HCT116 (cell line): ENCODE results near the gene LRRC8B. TPM values are rescaled to one million over a fixed set of nuclear protein-coding genes. Genes with fewer than 3 reads are reported as not detected.

Experiments used
- ATAC-seq: fragments of 200-7000 bp; cut with Tn5 transposase; 2 replicates; pipeline ENCODE4 v1.9.1; 2020; ENCODE audit warnings: mild to moderate bottlenecking, moderate library complexity
- Bru-seq: library from RNA; stranded (reverse); fragments of 400-500 nt; gene quantifications from one replicate; lab custom pipeline; 2021; lab: Mats Ljungman, UMichigan
- BruChase-seq, 2 experiments: library from RNA; stranded (reverse); fragments of 400-500 nt; gene quantifications; one replicate each; lab custom pipeline; 2021; lab: Mats Ljungman, UMichigan
- BruUV-seq: library from RNA; stranded (reverse); fragments of 400-500 nt; replicated peaks from 2 replicates; lab custom pipeline; 2021; lab: Mats Ljungman, UMichigan
- CTCF ChIA-PET: fragments of 300-600 bp; sonication (Branson Sonifier 250); formaldehyde crosslinking; loops from one replicate; lab custom pipeline; 2021; ENCODE audit warnings: antibody characterized with exemption; lab: Charles Lee
- POLR2A ChIA-PET: fragments of 300-600, 350-600 bp; sonication (Branson Sonifier 250); formaldehyde crosslinking; loops from one replicate; lab custom pipeline; 2021; ENCODE audit warnings: antibody characterized with exemption; lab: Charles Lee
- RAD21 ChIA-PET, 2 experiments: fragments of 300-600 bp; sonication (Branson Sonifier 250); formaldehyde crosslinking; loops; one replicate each; lab custom pipeline; 2023; ENCODE audit warnings: low total read pairs in 2 of 2; ENCODE audit not compliant: uncharacterized antibody in 2 of 2, unreplicated experiment in 2 of 2, low non-redundant PET in 1 of 2; lab: Charles Lee
- DNase-seq: peaks from one replicate; pipeline ENCODE4 v3.0.0-alpha.2; 2010; ENCODE audit warnings: low read depth, low spot score
- H2AFZ ChIP-seq: fragments of 200-600 bp; shearing (Covaris generic), sonication (generic); 2 replicates; pipeline ENCODE4 v1.6.1; 2017; ENCODE audit warnings: low read depth, mixed run types, mixed read lengths, antibody characterized with exemption, low read length; ENCODE audit not compliant: poor library complexity, severe bottlenecking
- H3K27ac ChIP-seq: 2 replicates; pipeline ENCODE4 v1.5.1; 2012; ENCODE audit warnings: low read depth, low read length
- H3K27me3 ChIP-seq: fragments of 200-600 bp; sonication (generic); 2 replicates; pipeline ENCODE4 v1.6.1; 2016; ENCODE audit warnings: mixed run types, low read length, mixed read lengths; ENCODE audit not compliant: insufficient read depth
- H3K36me3 ChIP-seq, 2 experiments: fragments of 200-500 bp in 1 of 2; fragments of 200-600 bp in 1 of 2; sonication (Bioruptor generic) in 1 of 2; sonication (generic) in 1 of 2; 2 replicates each; pipeline versions ENCODE4 v1.5.1 to v1.6.1; 2014 to 2016; ENCODE audit warnings: low read length in 2 of 2, inconsistent platforms in 1 of 2, mixed read lengths in 1 of 2, mixed run types in 1 of 2; ENCODE audit not compliant: insufficient read depth in 2 of 2, control insufficient read depth in 1 of 2
- H3K4me1 ChIP-seq, 2 experiments: fragments of 200-600 bp in 1 of 2; sonication (generic) in 1 of 2; 2 replicates each; pipeline versions ENCODE4 v1.5.1 to v1.6.1; 2012 to 2017; ENCODE audit warnings: low read length in 2 of 2, inconsistent platforms in 1 of 2, mild to moderate bottlenecking in 1 of 2, mixed read lengths in 1 of 2, mixed run types in 1 of 2, moderate library complexity in 1 of 2; ENCODE audit not compliant: insufficient read depth in 2 of 2, control insufficient read depth in 1 of 2
- H3K4me2 ChIP-seq: fragments of 200-600 bp; sonication (generic); 2 replicates; pipeline ENCODE4 v1.6.1; 2017; ENCODE audit warnings: mixed run types, low read length, mixed read lengths
- H3K4me3 ChIP-seq, 2 experiments: fragments of 200-600 bp in 1 of 2; sonication (generic) in 1 of 2; replicated peaks in 1 of 2; 2 replicates each; pipeline ENCODE4 v1.5.1; 2011 to 2016; ENCODE audit warnings: low read length in 2 of 2, control low read depth in 1 of 2, low read depth in 1 of 2, mild to moderate bottlenecking in 1 of 2, mixed read lengths in 1 of 2, mixed run types in 1 of 2
- H3K79me2 ChIP-seq: fragments of 200-600 bp; sonication (generic); 2 replicates; pipeline ENCODE4 v1.6.1; 2017; ENCODE audit warnings: mild to moderate bottlenecking, mixed run types, low read length, moderate library complexity, mixed read lengths; ENCODE audit not compliant: insufficient read depth
- H3K9ac ChIP-seq: fragments of 200-600 bp; sonication (generic); 2 replicates; pipeline ENCODE4 v1.6.1; 2016; ENCODE audit warnings: low read length, mixed read lengths
- H3K9me2 ChIP-seq: fragments of 200-600 bp; sonication (generic), shearing (Covaris generic); 2 replicates; pipeline ENCODE4 v1.6.1; 2017; ENCODE audit warnings: mixed run types, mild to moderate bottlenecking, moderate library complexity; ENCODE audit not compliant: insufficient read depth
- H3K9me3 ChIP-seq, 2 experiments: fragments of 200-500 bp in 1 of 2; fragments of 200-600 bp in 1 of 2; sonication (Bioruptor generic) in 1 of 2; sonication (generic) in 1 of 2; 2 replicates each; pipeline ENCODE4 v1.6.1; 2014 to 2017; ENCODE audit warnings: low read length in 2 of 2, mixed read lengths in 2 of 2, inconsistent platforms in 1 of 2, low read depth in 1 of 2, mild to moderate bottlenecking in 1 of 2, mixed run types in 1 of 2, moderate library complexity in 1 of 2; ENCODE audit not compliant: control insufficient read depth in 1 of 2, insufficient read depth in 1 of 2
- H4K20me1 ChIP-seq: fragments of 200-600 bp; sonication (generic), shearing (Covaris generic); 2 replicates; pipeline ENCODE4 v1.6.1; 2017; ENCODE audit warnings: mixed run types, mild to moderate bottlenecking, moderate library complexity; ENCODE audit not compliant: insufficient read depth
- ATF3 ChIP-seq: IDR thresholded peaks from 2 replicates; pipeline ENCODE4 v1.6.1; 2012
- CBX3 ChIP-seq: IDR thresholded peaks from 2 replicates; pipeline ENCODE4 v1.6.1; 2012; ENCODE audit warnings: low read depth
- CTCF ChIP-seq, 3 experiments: fragments of 200-600 bp in 1 of 3; sonication (generic) in 1 of 3; IDR thresholded peaks in 2 of 3; conservative IDR thresholded peaks in 1 of 3; 2 replicates each; pipeline ENCODE4 v1.5.1; 2012 to 2017; ENCODE audit warnings: low read depth in 2 of 3, low read length in 2 of 3, antibody characterized with exemption in 1 of 3, borderline replicate concordance in 1 of 3, control low read depth in 1 of 3, mild to moderate bottlenecking in 1 of 3, mixed read lengths in 1 of 3, mixed run types in 1 of 3, moderate library complexity in 1 of 3; ENCODE audit not compliant: insufficient read depth in 1 of 3
- EZH2 ChIP-seq: fragments of 200-600 bp; sonication (generic); IDR thresholded peaks from 2 replicates; pipeline ENCODE4 v1.6.1; 2017; ENCODE audit warnings: antibody characterized with exemption, mixed run types
- EZH2phosphoT487 ChIP-seq: fragments of 200-600 bp; IDR thresholded peaks from 2 replicates; pipeline ENCODE4 v1.6.1; 2018; ENCODE audit warnings: antibody characterized with exemption, borderline replicate concordance
- FOSL1 ChIP-seq: IDR thresholded peaks from 2 replicates; pipeline ENCODE4 v1.6.1; 2012; ENCODE audit warnings: low read depth
- JUND ChIP-seq: IDR thresholded peaks from 2 replicates; pipeline ENCODE4 v1.6.1; 2012
- POLR2A ChIP-seq: IDR thresholded peaks from 2 replicates; pipeline ENCODE4 v1.7.0; 2011; ENCODE audit warnings: borderline replicate concordance; ENCODE audit not compliant: insufficient read depth, insufficient read length; ENCODE audit errors: extremely low read depth
- REST ChIP-seq: IDR thresholded peaks from 2 replicates; pipeline ENCODE4 v1.6.1; 2012; ENCODE audit warnings: low read depth
- SIN3A ChIP-seq: IDR thresholded peaks from 2 replicates; pipeline ENCODE4 v1.6.1; 2012; ENCODE audit warnings: low read depth
- SP1 ChIP-seq: IDR thresholded peaks from 2 replicates; pipeline ENCODE4 v1.6.1; 2012; ENCODE audit warnings: low read depth
- SRF ChIP-seq: IDR thresholded peaks from 2 replicates; pipeline ENCODE4 v1.6.1; 2012; ENCODE audit warnings: low read depth
- TCF7L2 ChIP-seq: IDR thresholded peaks from 2 replicates; pipeline ENCODE4 v1.7.0; 2011; ENCODE audit warnings: borderline replicate concordance, inconsistent platforms; ENCODE audit not compliant: insufficient read depth, insufficient read length; ENCODE audit errors: extremely low read depth
- YY1 ChIP-seq: IDR thresholded peaks from 2 replicates; pipeline ENCODE4 v1.6.1; 2011; ENCODE audit warnings: low read length, low read depth, moderate library complexity, mild to moderate bottlenecking; ENCODE audit not compliant: insufficient replicate concordance; ENCODE audit errors: extremely low read depth
- ZBTB33 ChIP-seq: IDR thresholded peaks from 2 replicates; pipeline ENCODE4 v1.6.1; 2011; ENCODE audit warnings: mild to moderate bottlenecking, low read length, moderate library complexity; ENCODE audit not compliant: insufficient replicate concordance; ENCODE audit errors: extremely low read depth
- ZFX ChIP-seq: fragments of 450-650 bp; IDR thresholded peaks from 2 replicates; pipeline ENCODE4 v1.6.1; 2017
- ZNF274 ChIP-seq: fragments of 200-500 bp; sonication (Bioruptor generic); IDR thresholded peaks from 2 replicates; pipeline ENCODE4 v1.6.1; 2014; ENCODE audit warnings: mild to moderate bottlenecking, low read depth, low read length, inconsistent platforms
- intact Hi-C: fragments of 100-400 bp; cut with micrococcal nuclease; formaldehyde crosslinking; loops from 2 replicates; pipeline ENCODE4 v1.10.0; 2022
- long read RNA-seq: library from polyadenylated mRNA; unstranded; transcript quantifications from one replicate; pipeline ENCODE4 v2.0.0, GENCODE V29; 2021; ENCODE audit not compliant: unreplicated experiment
- polyA plus RNA-seq: library from polyadenylated mRNA; unstranded; fragments of >200 nt; gene quantifications from 2 replicates; pipeline ENCODE4 v1.2.1, GENCODE V29; 2012; ENCODE audit warnings: missing spikeins
- total RNA-seq: library from RNA; stranded (reverse); gene quantifications from one replicate; pipeline ENCODE4 v1.2.1, GENCODE V29; 2021; ENCODE audit not compliant: unreplicated experiment

Gene LRRC8B
- total RNA-seq (17.9 TPM), Bru-seq, nascent RNA (percentile 87 among the genes with signal in this experiment), BruChase-seq, experiment 1, labeled RNA remaining after a 6-hour chase (percentile 67 among the genes with signal in this experiment), BruChase-seq, experiment 2, labeled RNA remaining after a 2-hour chase (percentile 78 among the genes with signal in this experiment)
- 4.1 and 5.3 TPM in 2 replicates for polyA plus RNA-seq
- long read RNA-seq, full-length matches to known transcripts = 3 of 13 reads
- long read RNA-seq, partial matches to known transcripts = 2 of 13 reads
- long read RNA-seq, other reads (novel, unspliced or antisense) = 8 of 13 reads

GRCh38 chr1:89524369-89525168, at the start of gene LRRC8B:
LRRC8B (plus strand) TSS chr1:89524829; CDS start chr1:89582651, 57,822 bp downstream.
- DNase-seq = peak; percentile 74
- no peaks in the 10 kb centered on the region for H3K36me3 ChIP-seq
- peak within 1 kb of the TSS; percentile 89 for H3K27ac ChIP-seq
- peak within 1 kb of the TSS; percentile 54 for H2AFZ ChIP-seq
- no TSS peak for BruUV-seq
- peaks cover 45% of the 10 kb centered on the region for H3K79me2 ChIP-seq
- POLR2A ChIA-PET = no interaction called here
- H3K4me1 ChIP-seq = peaks cover 9 to 19% of the 10 kb centered on the region in 2 experiments; a peak in 3 of 4 replicates
- peak; percentile 92 for ATAC-seq
- H3K4me3 ChIP-seq = peak within 1 kb of the TSS; percentile 88 to 94
- H3K9ac ChIP-seq = peak within 1 kb of the TSS; percentile 85
- no peaks in the 10 kb centered on the region for H3K9me3 ChIP-seq
- CTCF ChIA-PET = no interaction called here
- RAD21 ChIA-PET = no interaction called here
- intact Hi-C loops = loop anchor here (2.0 to 10.0 kb wide), 3 partner anchors 74 to 470 kb away; partner anchors contain the start of genes LRRC8C and ZNF326
- no peaks in the 10 kb centered on the region for H3K27me3 ChIP-seq
- H4K20me1 ChIP-seq = no peaks in the 10 kb centered on the region
- peak within 1 kb of the TSS; percentile 96 for H3K4me2 ChIP-seq
- H3K9me2 ChIP-seq = no peaks in the 10 kb centered on the region
- no peak for TF ChIP-seq SRF
- TF ChIP-seq CTCF (IDR thresholded peaks at IDR 0.05 in 2 of 3, conservative IDR thresholded peaks at IDR 0.05 in 1 of 3; ENCODE audit: borderline replicate concordance in 1 of 3, insufficient read depth in 1 of 3, low read depth in 2 of 3, low read length in 2 of 3) = no peak
- 0 out of 2 replicates have a peak, but pooled peaks have one; percentile 33 for TF ChIP-seq SIN3A
- TF ChIP-seq ZNF274 = no peak
- TF ChIP-seq EZH2phosphoT487 = no peak
- no peak for TF ChIP-seq REST
- peak; percentile 58 for TF ChIP-seq POLR2A
- TF ChIP-seq ATF3 = no peak
- TF ChIP-seq YY1 = peak; percentile 75
- peak; percentile 51 for TF ChIP-seq TCF7L2
- TF ChIP-seq ZBTB33 = peak; percentile 27
- TF ChIP-seq ZFX = peak; percentile 74
- no peak for TF ChIP-seq EZH2
- no peak for TF ChIP-seq FOSL1
- no peak for TF ChIP-seq JUND
- no peak; the same call in 1 of the 2 replicates for TF ChIP-seq CBX3
- peak; percentile 52; the same call in 1 of the 2 replicates for TF ChIP-seq SP1
